Upper lobe of right lung (tissue), 1 donor: ENCODE measurements around the gene PFDN1. TPM values are rescaled to one million over a fixed set of nuclear protein-coding genes. Genes with fewer than 3 reads are reported as not detected.

ENCODE experiments used
- ATAC-seq: fragments of 200-7000 bp; cut with Tn5 transposase; one replicate; pipeline ENCODE4 v1.9.1; 2020; ENCODE audit warnings: mild to moderate bottlenecking, moderate library complexity
- DNase-seq: peaks from one replicate; pipeline ENCODE4 v3.0.0-alpha.2; 2020
- H3K27ac ChIP-seq: fragments of 200-600 bp; one replicate; pipeline ENCODE4 v1.8.0; 2022
- H3K27me3 ChIP-seq: fragments of 200-600 bp; one replicate; pipeline ENCODE4 v1.8.0; 2022; ENCODE audit warnings: mild to moderate bottlenecking
- H3K36me3 ChIP-seq: fragments of 200-600 bp; one replicate; pipeline ENCODE4 v1.8.0; 2022
- H3K4me1 ChIP-seq: fragments of 200-600 bp; one replicate; pipeline ENCODE4 v1.8.0; 2022
- H3K4me3 ChIP-seq: fragments of 200-600 bp; one replicate; pipeline ENCODE4 v1.8.0; 2022; ENCODE audit warnings: mild to moderate bottlenecking
- H3K9me3 ChIP-seq: fragments of 200-600 bp; one replicate; pipeline ENCODE4 v1.8.0; 2022
- CTCF ChIP-seq: fragments of 200-600 bp; IDR thresholded peaks from one replicate; pipeline ENCODE4 v1.8.0; 2022; ENCODE audit warnings: antibody characterized with exemption
- intact Hi-C: fragments of 100-400 bp; cut with DNase I; formaldehyde crosslinking; loops from one replicate; pipeline ENCODE4 v1.11.0; 2022
- total RNA-seq: library from RNA; stranded (reverse); fragmentation: NEBNext Ultra II Directional; extraction: Animal tissue kit (Norgen Biotek cat#: 25700); gene quantifications from one replicate; pipeline ENCODE4 v1.2.1, GENCODE V29; 2021
- donor health status: DM: no; HTN: yes; CAD: no; lungs with severe emphysema.

PFDN1 gene
- total RNA-seq, 1 donor from 2014 or later, result 54.0 TPM

GRCh38 chr5:140252470-140253126 lies 50.3 kb downstream of the PFDN1 start:
- Histone ChIP-seq H3K4me3 (no peak overlapping the region), H3K36me3 (peaks cover 8% of the 10 kb centered on the region), H3K27ac (no peak overlapping the region), H3K9me3 (no peaks in the 10 kb centered on the region), H3K27me3 (no peaks in the 10 kb centered on the region), H3K4me1 (peaks cover 48% of the 10 kb centered on the region)
- intact Hi-C loops, result no loop called here
- no peak for TF ChIP-seq CTCF
- DNase-seq, result no peak
- ATAC-seq, result no peak

- intact Hi-C loops, result no loop called here
- Histone ChIP-seq H3K36me3 (peaks cover 8% of the 10 kb centered on the region), H3K4me3 (no peak overlapping the region), H3K27me3 (no peaks in the 10 kb centered on the region), H3K4me1 (peaks cover 53% of the 10 kb centered on the region), H3K9me3 (no peaks in the 10 kb centered on the region), H3K27ac (no peak overlapping the region)
- TF ChIP-seq CTCF, result no peak
- DNase-seq, result no peak
- peak; percentile 75 for ATAC-seq
These were observed 51.4 kb downstream of the PFDN1 start for GRCh38 chr5:140251527-140251973.

GRCh38 chr5:140250386-140250785 lies 52.5 kb downstream of the PFDN1 start:
- no peak for TF ChIP-seq CTCF
- Histone ChIP-seq H3K36me3 (peaks cover 15% of the 10 kb centered on the region), H3K9me3 (no peaks in the 10 kb centered on the region), H3K4me3 (no peak overlapping the region), H3K27ac (no peak overlapping the region), H3K27me3 (no peaks in the 10 kb centered on the region), H3K4me1 (peaks cover 58% of the 10 kb centered on the region)
- intact Hi-C loops, result no loop called here
- no peak for DNase-seq
- ATAC-seq, result no peak

GRCh38 chr5:140249536-140249935 lies 53.4 kb downstream of the PFDN1 start:
- no peak for TF ChIP-seq CTCF
- H3K4me1 ChIP-seq, result peaks cover 61% of the 10 kb centered on the region
- H3K27ac ChIP-seq, result no peak overlapping the region
- H3K36me3 ChIP-seq, result peaks cover 22% of the 10 kb centered on the region
- no peak overlapping the region for H3K4me3 ChIP-seq
- DNase-seq (no peak), ATAC-seq (no peak)
- no peaks in the 10 kb centered on the region for H3K27me3 ChIP-seq
- intact Hi-C loops, result no loop called here
- H3K9me3 ChIP-seq, result no peaks in the 10 kb centered on the region

GRCh38 chr5:140248414-140248813 lies 54.5 kb downstream of the PFDN1 start:
- no peak for TF ChIP-seq CTCF

More at GRCh38 chr5:140248414-140248813, 54.5 kb downstream of the PFDN1 start:
- intact Hi-C loops, result no loop called here
- Histone ChIP-seq H3K27ac (no peak overlapping the region), H3K4me1 (peaks cover 50% of the 10 kb centered on the region), H3K27me3 (no peaks in the 10 kb centered on the region), H3K36me3 (peaks cover 29% of the 10 kb centered on the region), H3K9me3 (no peaks in the 10 kb centered on the region), H3K4me3 (no peak overlapping the region)
- DNase-seq (no peak), ATAC-seq (no peak)
